ENCODE results near the gene TMPRSS6. TPM values are rescaled to one million over a fixed set of nuclear protein-coding genes. Genes with fewer than 3 reads are reported as not detected.

The TMPRSS6 gene
- total and polyA plus RNA-seq, 5 donors, result not detected

DNA sequence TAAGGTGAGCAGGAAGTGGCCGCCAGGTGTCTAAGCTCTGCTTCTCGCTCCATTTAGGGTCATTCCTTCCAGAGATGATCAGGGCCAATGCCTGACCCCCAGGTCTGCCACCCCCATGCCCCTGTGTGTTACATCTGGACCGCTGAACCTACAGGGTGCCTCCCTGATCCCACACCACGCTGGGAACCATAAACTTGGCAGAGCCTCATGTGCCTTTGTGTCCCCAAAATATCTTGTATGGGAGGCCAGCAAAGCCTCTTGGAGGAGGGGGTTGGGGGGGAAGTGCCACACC is 94.0 kb downstream of the TMPRSS6 start:
- ATAC-seq, result no peak
- Histone ChIP-seq H3K27ac (ENCODE audit: low read length) (no peak overlapping the region), H3K27me3 (ENCODE audit: control insufficient read depth, insufficient read depth) (no peaks in the 10 kb centered on the region), H3K4me1 (ENCODE audit: control insufficient read depth, insufficient read depth, low read length) (peaks cover 23% of the 10 kb centered on the region), H3K4me3 (ENCODE audit: low read length) (no peak overlapping the region), H3K9me3 (ENCODE audit: control insufficient read depth, low read length) (no peaks in the 10 kb centered on the region)
- intact Hi-C loops (cut with DNase I), result no loop called here
- WGBS, result 82% methylated on average over 4 of the region's 4 CpGs
- DNase-seq, result no peak

Other genes with a start within 250 kb of the TMPRSS6 start
- gene NCF4, start 248.7 kb downstream of the TMPRSS6 start, total RNA-seq, result 1 to 10 TPM; 3.1 to 6.9 (median 6.6) TPM
- gene NCF4, start 248.7 kb downstream of the TMPRSS6 start, polyA plus RNA-seq, result 3.6 TPM
- 1 to 10 TPM; 1.8 to 2.6 (median 2.3) TPM for gene CSF2RB, start 196.1 kb downstream of the TMPRSS6 start, total RNA-seq
- 0.75 TPM for gene CSF2RB, start 196.1 kb downstream of the TMPRSS6 start, polyA plus RNA-seq
- 10 to 100 TPM; 31.7 to 53.6 (median 36.6) TPM for gene TST, start 90.3 kb downstream of the TMPRSS6 start, total RNA-seq
- 67.9 TPM for gene TST, start 90.3 kb downstream of the TMPRSS6 start, polyA plus RNA-seq
- 10 to 100 TPM; 49.6 to 65.7 (median 54.2) TPM for gene MPST, start 90.0 kb downstream of the TMPRSS6 start, total RNA-seq
- gene MPST, start 90.0 kb downstream of the TMPRSS6 start, polyA plus RNA-seq, result 93.0 TPM
- 10 to 100 TPM; 24.8 to 37.8 (median 32.2) TPM for gene KCTD17, start 58.0 kb downstream of the TMPRSS6 start, total RNA-seq
- 34.4 TPM for gene KCTD17, start 58.0 kb downstream of the TMPRSS6 start, polyA plus RNA-seq
- under 1 TPM; 0.63 to 0.97 (median 0.72) TPM for gene IL2RB, start 40.2 kb upstream of the TMPRSS6 start, total RNA-seq
- gene IL2RB, start 40.2 kb upstream of the TMPRSS6 start, polyA plus RNA-seq, result 0.32 TPM
- 1 to 10 TPM; 2.8 to 3.3 (median 2.8) TPM for gene C1QTNF6, start 78.5 kb upstream of the TMPRSS6 start, total RNA-seq
- 2.0 TPM for gene C1QTNF6, start 78.5 kb upstream of the TMPRSS6 start, polyA plus RNA-seq
- not detected for gene SSTR3, start 102.8 kb upstream of the TMPRSS6 start, total RNA-seq
- not detected for gene SSTR3, start 102.8 kb upstream of the TMPRSS6 start, polyA plus RNA-seq
- 1 to 10 TPM; 3.6 to 8.6 (median 5.7) TPM for gene RAC2, start 134.6 kb upstream of the TMPRSS6 start, total RNA-seq
- gene RAC2, start 134.6 kb upstream of the TMPRSS6 start, polyA plus RNA-seq, result 1.8 TPM
- gene CYTH4, start 172.8 kb upstream of the TMPRSS6 start, total RNA-seq, result 1 to 10 TPM; 5.1 to 7.0 (median 5.9) TPM
- 2.6 TPM for gene CYTH4, start 172.8 kb upstream of the TMPRSS6 start, polyA plus RNA-seq